ENCODE data around the gene ATG13.
A peak's percentile ranks its signal among the peaks of the same experiment; 100 is the strongest.
"Not testable (repeated sequence)": the region's sequence is repeated elsewhere in the genome, so short reads cannot be mapped to it uniquely, and the experiment has no call there.

The ATG13 gene

GRCh38 chr11:46617134-46617971 is at the start of gene ATG13, which contains the start of gene HARBI1:
TSS of gene ATG13 (plus strand) at chr11:46617553. CDS start at chr11:46644292, 26,739 bp downstream.
TSS of gene HARBI1 (minus strand) at chr11:46617227. CDS start at chr11:46616237, 990 bp downstream.
- peak; percentile 35 for DNase-seq

- DNase-seq: no peak
These were observed 46.5 kb upstream of the ATG13 start for GRCh38 chr11:46570790-46571398.

DNA sequence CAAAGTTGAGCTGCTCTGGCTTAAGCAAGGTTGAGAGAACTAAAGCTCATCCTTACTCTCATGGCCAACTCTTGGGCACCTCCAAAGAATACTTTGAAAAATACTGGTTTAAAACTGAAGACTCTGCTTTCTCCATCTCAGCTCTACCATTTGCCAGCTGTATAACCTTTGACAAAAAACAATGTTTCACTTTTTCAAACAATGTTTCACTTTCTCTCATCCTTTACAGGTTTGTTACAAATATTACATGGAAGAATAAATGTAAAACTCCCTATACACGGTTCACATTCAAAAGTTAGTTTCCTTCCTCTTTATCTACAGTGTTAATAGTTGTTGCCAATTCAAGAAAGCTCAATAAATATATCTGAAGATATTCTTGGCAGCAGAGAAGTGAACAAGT is 42.7 kb upstream of the ATG13 start:
- no peak for DNase-seq

- DNase-seq: no peak
These were observed 40.3 kb upstream of the ATG13 start for GRCh38 chr11:46577058-46577457.

DNA sequence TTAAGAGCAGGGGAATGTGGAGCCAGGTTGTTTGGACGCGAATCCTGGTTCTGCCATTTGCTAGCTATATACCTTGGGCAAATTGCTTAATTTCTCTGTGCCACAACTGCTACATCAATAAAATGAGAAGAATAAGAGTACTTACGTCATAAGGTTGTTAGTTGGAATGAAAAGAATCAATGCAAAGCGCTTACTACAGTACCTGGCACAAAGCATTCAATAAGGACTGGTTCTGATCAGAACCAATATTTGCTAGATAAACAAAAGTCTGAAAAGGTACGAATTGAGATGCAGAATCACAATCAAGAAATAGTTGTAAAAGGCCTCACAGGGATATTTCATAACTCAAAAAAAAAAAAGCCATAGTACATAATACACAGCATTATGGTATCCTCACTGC is 34.8 kb upstream of the ATG13 start:
- DNase-seq: no peak

DNA sequence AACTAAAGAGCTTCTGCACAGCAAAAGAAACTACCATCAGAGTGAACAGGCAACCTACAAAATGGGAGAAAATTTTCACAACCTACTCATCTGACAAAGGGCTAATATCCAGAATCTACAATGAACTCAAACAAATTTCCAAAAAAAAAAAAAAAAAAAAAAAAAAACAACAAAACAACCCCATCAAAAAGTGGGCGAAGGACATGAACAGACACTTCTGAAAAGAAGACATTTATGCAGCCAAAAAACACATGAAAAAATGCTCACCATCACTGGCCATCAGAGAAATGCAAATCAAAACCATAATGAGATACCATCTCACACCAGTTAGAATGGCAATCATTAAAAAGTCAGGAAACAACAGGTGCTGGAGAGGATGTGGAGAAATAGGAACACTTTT is 33.8 kb upstream of the ATG13 start:
- not testable (repeated sequence) for DNase-seq

- no peak for DNase-seq
These were observed 29.2 kb upstream of the ATG13 start for GRCh38 chr11:46588131-46588530.

GRCh38 chr11:46588915-46589314 is 28.4 kb upstream of the ATG13 start:
- no peak for DNase-seq

GRCh38 chr11:46590740-46591605 is 26.4 kb upstream of the ATG13 start:
- no peak for DNase-seq

DNA sequence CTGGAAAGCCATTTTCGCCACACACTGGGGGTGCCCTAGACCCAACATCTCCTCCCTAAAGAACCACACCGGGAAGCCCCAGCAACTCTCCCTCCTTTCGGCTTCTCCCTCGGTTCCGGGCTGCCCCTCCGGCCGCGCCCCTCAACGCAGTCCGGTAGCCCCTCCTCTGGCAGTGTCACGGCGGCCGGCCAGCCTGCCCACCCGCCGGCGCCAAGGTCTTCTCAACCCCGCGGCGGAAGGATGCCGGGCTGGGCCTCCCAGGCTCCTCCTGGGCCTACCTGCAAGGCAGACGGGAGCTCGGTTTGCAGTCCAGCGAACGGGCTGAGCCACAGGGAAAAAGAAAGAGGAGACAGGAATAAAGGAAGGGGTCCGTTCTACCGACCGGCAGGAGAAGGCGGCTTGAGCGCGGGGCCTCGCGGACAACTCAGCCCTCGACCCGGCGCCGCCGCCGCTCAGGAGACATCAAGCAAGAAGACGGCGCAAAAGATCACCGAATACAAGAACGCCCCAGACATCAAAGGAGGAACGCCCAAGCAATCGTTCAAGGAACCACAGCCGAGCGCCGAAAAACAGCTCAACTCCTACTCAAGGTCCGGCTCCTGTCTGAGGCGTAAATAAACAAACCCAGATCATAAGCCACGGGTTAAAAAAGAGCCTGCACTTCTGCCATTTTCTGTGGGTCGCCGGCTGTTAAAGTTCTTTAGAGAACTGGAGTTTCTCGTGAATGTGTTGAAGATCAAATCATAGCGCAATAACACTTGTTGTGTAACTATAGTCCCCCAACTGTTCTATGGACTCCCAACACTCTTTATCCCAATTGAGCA is 23.6 kb upstream of the ATG13 start, which contains the start of gene AMBRA1:
Gene AMBRA1 (minus strand): TSS at position 474 of the 824 bp plus-strand sequence. CDS start 45,643 bp downstream, outside the sequence.
- peak; percentile 21 for DNase-seq

DNA sequence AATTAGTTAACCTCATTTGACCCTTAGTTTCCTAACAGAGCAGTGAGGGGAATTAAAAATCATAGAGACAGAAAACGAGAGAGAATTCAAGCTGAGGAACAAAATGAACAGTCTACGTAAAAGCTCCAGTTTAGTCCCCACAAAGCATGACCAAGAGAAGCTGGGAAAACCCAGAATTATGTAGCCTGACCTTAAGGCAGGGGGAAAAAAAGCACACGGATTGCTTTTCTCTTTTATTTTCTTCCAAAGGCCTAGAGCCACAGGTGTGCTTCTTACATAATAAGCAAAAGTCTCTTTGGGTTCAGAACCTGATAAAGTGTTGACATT is 23.0 kb upstream of the ATG13 start:
- DNase-seq: no peak

GRCh38 chr11:46594785-46595184 is 22.6 kb upstream of the ATG13 start:
- DNase-seq: no peak

DNA sequence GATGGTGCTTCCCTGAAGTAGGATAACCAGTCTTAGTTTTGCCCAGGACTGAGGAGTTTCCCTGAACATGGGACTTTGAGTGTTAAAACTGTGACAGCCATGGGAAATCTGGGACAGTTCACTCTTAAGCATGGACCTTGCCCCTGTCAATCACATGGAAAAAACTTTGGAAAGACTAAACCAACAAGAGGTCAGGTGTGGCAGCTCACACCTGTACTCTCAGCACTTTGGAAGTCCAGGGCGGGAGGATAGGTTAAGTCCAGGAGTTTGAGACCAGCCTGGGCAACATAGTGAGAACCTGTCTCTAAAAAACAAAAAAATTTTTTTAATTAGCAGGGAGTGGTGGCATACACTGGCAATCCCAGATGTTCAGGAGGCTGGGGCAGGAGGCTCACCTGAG is 20.2 kb upstream of the ATG13 start:
- DNase-seq: no peak

GRCh38 chr11:46597609-46598219 is 19.6 kb upstream of the ATG13 start:
- DNase-seq: no peak

- no peak for DNase-seq
These were observed 17.8 kb upstream of the ATG13 start for GRCh38 chr11:46599340-46600193.

GRCh38 chr11:46600194-46600960 is 17.0 kb upstream of the ATG13 start:
- no peak for DNase-seq

GRCh38 chr11:46601129-46601528 is 16.2 kb upstream of the ATG13 start:
- no peak for DNase-seq

DNA sequence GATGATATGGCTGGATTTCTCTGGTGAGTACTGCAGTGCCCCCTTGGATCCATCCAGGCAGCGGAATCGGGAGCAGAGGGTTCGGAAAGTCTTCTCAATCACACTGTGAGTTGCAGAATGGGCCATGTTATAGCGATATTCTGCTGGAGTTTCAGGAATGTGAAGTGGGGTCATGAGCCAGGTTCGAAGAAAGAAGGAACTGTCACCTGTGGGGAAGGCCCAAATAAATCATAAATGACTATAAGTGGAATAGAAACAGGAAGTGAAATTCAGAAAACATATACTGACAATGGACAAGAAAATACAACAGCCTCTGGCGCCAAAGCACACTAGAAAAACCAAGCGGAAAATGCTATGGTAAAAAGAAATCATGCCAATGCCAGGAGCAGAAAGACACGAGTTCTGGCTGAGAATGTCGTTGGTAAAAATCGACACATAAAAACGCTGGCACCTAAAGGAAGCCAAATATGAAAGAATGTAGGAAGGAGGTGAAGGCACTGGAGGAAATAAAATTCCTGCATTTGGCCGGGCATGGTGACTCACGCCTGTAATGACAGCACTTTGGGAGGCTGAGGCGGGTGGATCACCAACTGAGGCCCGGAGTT is 13.5 kb upstream of the ATG13 start:
- no peak for DNase-seq

DNA sequence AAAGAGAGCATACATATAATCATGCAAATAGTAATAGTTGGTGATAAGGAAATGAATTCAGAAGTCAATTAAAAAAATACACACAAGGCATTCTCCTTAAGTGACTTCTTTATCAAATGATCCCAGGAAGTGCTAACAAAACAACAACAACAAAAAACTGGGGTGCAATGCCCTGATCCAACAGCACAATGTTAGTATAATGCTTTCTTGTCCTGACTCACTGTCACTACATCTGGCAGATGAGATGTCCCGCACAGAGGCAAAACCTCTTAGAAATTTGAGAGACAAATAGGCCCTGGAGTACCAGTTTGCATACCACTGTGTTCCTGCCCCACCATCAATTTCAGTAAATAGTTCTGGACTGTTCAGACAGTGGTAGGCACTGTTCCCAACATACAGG is 12.6 kb upstream of the ATG13 start:
- no peak for DNase-seq

- no peak for DNase-seq
These were observed 9.8 kb upstream of the ATG13 start for GRCh38 chr11:46607516-46607915.

Data from NCI-H510A treated with DMSO at 0.1 percent for 48 hours (cell line).